ENCODE measurements around the gene FOXK1. TPM values are rescaled to one million over a fixed set of nuclear protein-coding genes. Genes with fewer than 3 reads are reported as not detected.
"Not testable (repeated sequence)": the region's sequence is repeated elsewhere in the genome, so short reads cannot be mapped to it uniquely, and the experiment has no call there.

Gene FOXK1
- total RNA-seq, 1 donor from 2014 or later: 21.7 TPM

DNA sequence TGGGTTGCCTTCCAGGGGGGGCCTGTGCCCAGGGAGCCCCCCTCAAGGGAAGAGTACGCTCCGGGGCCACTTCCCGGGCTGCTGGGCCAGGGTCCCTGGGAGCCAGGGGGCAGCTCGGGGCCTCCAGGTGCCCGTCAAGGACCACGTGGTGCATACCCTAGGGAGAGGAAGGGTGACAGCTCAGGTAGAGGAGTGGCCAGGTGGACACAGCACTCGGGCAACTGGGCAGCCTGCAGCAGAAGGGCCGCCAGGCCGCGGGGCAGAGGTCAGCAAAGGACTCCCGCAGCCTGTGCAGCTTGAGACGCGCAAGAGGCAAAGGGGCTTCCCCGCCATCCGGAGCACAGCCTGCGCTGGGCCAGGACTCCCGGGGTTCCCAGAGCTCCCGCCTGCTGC is 119.7 kb downstream of the FOXK1 start:
- no peak for ATAC-seq

DNA sequence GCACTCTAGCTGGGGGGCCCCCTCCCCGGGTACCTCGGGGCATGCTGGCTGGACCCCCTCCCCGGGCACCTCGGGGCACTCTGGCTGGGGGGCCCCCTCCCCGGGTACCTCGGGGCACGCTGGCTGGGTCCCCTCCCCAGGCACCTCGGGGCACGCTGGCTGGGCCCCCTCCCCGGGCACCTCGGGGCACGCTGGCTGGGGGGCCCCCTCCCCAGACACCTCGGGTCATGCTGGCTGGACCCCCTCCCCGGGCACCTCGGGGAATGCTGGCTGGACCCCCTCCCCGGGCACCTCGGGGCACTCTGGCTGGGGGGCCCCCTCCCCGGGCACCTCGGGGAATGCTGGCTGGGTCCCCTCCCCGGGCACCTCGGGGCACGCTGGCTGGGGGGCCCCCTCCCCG is 120.5 kb downstream of the FOXK1 start:
- not testable (repeated sequence) for ATAC-seq

DNA sequence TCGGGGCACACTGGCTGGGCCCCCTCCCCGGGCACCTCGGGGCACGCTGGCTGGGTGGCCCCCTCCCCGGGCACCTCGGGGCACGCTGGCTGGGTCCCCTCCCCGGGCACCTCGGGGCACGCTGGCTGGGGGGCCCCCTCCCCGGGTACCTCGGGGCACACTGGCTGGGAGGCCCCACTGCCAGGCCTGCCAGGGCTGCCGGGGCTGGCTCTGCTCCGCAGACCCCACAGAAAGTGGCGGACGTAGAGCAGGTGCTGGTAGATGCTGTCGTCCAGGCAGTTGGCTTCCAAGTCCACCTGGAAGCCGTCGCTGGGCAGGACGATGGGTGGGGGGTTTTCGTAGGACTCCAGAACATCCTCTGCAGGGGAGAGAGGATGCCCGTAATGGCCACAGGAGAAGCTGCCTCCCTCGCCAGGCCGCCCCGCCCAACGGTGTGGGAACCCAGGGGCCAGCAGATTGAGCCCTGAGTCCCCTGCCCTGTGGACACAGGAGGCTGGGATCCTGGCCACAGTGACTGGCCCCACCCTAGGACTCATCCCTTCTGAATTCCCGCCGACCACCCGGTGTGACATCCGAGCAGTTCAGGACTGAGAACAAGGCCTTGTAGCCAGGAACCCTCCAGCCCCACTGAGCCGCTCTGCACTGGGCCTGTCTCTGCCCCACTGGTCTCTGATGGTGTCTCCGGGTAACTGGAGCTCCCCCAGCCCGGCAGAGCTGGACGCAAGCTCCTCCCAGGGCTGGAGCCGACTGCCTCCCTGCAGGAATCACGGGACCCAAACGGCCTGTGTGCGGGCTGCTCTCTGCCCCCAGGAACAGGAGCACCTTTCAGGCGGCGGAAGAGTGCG is 121.5 kb downstream of the FOXK1 start:
- no peak for ATAC-seq

DNA sequence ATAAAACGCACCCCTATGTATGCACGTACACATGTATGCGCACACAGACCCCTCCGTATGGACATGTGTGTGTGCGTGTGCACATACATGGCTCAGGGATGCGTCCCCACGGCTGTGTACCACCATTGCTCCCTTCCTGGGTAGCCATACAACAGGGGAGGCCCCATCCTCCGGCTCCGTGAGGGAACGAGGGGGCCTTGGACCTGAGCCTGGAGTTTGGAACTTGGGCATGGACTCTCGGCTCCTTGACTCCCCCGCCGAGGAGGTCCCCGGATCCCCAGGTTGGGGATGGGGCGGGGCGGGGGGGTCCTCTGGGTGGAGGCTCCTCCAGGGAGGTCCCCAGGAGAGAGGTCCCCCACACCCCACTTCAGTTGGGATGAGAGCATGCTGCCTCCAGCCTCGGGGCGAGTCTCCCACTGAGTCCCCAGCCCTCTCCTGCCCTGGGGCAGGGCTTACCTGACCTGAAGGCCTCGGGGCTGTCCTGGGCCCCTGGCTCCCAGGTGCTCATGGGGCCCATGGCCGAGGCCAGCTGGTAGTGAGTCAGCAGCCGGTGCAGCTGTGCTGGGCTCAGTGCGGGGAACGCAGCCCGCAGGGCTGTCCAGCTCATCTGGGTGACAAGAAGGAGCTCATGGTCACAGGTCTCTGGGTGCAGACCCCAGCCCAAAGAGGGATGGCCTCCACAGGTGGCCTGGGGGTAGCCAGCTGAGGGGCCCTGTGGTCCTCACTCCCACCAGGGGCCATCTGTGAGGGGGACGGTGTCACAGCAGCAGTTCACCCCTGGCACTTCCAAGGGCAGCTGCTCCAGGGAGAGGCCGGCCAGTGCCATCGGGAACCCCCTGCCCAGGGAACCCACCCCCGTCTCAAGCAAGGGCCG is 123.3 kb downstream of the FOXK1 start:
- no peak for ATAC-seq

DNA sequence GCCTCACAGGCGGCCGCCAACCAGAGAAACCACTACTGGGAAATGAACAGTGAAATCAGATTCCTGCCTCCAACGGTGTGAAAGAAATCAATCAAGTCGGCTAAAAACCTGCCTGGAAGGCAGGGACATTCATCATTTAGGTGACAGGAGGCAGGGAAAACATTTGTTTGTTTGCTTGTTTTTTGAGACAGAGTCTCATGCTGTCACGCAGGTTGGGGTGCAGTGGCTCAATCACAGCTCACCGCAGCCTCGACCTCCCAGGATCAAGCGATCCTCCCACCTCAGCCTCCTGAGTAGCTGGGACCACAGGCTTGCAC is 123.8 kb downstream of the FOXK1 start:
- no peak for ATAC-seq

DNA sequence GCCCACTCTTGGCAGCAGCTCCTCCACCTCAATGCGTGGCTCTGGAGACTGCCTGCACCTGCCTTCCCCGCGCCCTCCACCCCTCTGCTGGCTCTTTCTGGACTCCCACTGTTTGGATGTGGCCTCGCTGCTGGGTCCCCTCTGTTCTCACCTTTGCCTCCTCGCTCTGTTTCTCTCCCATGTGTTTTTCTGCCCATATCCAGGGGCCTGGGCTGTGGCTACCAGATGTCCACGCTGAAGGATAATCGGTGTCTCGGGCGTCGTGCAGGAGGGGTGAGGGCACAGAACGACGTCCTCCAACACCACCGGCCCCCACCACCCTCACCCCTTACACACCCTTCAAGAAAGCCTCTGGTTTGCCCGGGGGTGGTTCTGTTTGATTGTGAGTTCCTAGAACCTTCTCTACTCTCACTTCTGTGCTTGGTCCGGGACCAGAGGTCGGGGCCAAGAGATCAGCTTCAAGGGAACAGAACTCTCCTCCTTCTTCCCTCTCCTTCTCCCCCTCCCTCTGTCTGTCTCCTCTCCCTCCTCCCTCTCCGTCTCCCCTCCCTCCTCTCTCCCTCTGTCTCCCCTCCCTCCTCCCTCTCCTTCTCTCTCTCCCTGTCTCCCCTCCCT is 125.0 kb downstream of the FOXK1 start:
- ATAC-seq: no peak

DNA sequence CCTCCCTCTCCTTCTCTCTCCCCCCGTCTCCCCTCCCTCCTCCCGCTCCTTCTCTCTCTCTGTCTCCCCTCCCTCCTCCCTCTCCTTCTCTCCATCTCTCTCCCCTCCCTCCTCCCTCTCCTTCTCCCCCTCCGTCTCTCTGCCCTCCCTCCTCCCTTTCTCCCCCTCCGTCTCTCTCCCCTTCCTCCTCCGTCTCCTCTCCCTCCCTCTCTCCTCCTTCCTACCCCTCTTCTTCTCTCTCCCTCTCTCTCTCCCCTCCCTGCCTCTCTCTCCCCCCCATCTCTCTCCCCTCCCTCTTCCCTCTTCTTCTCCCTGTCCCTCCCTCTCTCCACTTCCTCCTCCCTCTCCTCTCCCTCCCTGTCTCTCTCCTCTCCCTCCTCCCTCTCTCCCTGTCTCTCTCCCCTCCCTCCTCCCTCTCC is 125.5 kb downstream of the FOXK1 start:
- no peak for ATAC-seq

DNA sequence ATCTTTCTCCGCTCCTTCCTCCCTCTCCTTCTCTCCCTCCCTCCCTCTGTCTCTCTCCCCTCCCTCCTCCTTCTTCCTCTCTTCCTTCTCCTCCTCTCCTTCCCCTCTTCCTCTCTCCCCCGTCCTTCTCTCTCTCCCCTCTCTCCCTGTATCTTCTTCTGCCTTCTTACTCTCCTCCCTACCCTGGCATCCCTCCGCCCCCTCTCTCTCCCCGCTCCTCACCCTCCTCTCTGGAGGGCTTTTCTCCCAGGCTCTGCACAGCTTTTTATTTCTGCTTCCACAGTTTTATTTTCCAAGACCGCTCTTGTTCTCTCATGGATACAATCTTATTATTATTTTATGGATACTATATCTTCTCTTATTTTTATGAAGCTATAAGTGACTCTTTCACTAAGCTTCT is 125.9 kb downstream of the FOXK1 start:
- no peak for ATAC-seq

DNA sequence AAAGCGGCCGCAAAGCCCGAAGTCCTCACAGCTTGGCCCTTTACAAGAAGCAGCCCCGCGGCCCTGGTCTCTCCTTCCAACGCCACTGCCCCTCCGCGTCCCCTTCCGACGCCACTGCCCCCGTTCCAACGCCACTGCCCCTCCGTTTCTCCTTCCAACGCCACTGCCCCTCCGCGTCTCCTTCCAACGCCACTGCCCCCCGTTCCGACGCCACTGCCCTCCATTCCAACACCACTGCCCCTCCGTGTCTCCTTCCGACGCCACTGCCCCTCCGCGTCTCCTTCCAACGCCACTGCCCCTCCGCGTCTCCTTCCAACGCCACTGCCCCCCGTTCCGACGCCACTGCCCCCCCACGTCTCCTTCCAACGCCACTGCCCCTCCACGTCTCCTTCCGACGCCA is 126.5 kb downstream of the FOXK1 start:
- no peak for ATAC-seq

DNA sequence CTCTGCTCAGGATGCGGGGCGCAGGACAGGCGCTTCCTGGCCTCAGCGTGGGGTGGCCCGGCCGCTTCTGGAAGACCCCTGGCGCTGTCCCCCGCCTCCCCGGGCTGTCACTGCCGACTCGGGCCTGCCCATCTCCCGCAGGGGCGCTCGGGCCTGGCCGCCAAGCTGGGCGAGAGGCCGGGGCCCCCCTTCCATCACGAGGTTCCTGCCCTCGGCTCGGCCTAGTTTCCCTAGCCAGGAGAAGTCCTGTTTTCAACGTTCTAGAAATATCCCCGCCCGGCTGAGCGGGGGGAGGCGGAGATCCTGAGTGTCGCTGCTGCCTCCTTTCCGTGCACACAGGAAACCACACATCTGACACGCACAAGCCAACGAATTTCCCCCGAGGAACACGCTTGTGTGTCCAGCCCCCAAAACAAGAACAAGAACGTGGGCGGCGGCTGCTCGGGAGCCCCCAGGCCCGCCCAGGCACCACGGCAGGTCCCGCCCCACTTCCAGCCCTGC is 127.0 kb downstream of the FOXK1 start:
- no peak for ATAC-seq

DNA sequence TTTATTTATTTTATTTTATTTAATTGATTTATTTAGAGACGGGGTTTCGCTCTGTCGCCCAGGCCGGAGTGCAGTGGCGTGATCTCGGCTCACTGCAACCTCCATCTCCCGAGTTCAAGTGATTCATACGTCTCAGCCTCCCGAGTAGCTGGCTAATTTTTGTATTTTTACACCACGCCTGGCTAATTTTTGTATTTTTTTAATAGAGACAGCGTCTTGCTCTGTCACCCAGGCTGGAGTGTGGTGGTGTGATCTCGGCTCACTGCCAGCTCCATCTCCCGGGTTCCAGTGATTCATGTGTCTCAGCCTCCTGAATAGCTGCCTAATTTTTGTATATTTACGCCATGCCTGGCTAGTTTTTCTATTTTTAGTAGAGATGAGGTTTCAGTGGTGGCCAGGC is 127.6 kb downstream of the FOXK1 start:
- no peak for ATAC-seq

DNA sequence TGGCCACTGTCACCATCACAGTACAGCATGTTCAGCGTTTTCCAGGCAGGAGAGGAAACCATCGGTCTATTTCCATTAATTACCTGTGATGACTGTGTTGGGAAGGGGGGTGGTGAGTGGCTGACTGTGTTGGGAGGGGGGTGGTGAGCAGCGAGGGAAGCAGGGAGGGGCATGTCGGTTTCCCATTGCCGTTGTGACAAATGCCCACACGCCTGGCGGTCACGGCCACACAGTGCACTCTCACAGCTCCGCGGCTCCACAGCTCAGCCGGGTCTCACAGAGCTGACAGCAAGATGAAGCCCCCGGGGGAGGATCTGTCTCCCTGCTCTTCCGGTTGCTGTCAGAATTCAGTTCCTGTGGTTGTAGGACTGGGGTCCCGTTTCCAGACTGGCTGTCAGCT is 132.3 kb downstream of the FOXK1 start:
- no peak for ATAC-seq

DNA sequence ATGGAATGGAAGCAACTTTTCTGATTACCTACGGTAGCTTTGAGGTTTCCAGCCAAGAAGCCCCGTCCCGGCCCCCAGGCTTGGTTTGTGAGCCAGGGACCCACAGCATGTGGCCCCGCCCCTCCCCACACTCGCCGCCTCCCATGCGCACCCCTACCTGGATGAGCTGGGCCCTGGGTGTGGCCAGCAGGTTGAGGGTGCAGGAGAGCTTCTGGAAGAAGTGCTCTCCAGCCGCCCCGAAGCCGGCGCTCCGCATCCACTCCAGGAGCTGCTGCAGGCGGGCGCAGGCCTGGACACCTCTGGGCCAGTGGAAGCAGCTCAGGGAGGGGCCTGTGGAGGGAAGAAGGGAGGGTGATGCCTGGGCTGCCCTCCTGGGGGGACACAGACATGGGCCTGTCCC is 133.0 kb downstream of the FOXK1 start:
- no peak for ATAC-seq

DNA sequence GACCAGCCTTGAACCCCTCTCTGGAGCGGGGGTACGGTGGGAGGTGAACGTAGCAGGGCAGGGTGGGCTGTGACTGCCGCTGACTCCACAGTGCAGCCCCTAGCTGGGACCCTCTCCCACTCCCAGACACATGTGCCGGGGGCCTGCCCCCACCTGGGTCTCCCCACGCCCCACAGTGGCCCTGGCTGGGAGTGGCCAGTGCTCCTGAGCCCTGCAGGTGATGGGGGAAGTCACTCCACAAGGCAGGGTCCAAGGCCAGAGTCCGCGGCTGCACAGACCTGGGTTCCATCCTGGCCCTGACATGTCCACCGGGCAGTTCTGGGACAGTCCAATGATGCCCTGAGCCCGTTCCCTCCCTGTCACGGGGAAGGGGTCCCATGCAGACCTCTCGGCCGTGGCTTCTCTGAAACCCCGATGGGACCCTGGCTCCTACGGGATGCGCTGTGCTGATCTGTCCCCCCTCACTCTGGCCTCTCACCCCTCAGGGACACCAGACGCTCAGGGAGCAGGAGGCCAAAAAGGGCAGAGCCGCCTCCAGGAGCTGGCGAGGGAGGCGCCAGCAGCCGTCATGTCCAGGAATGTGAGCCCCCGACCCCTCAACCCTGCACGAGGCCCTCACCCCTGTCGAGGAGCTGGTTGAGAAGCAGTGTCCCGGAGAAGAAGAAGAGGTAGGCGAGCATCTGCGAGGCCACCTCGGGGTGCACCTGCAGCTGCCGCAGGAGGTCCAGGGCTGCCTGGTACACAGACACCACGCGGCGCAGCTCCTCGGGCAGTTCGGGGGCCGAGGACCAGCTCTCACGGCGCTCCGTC is 133.7 kb downstream of the FOXK1 start:
- ATAC-seq: no peak

DNA sequence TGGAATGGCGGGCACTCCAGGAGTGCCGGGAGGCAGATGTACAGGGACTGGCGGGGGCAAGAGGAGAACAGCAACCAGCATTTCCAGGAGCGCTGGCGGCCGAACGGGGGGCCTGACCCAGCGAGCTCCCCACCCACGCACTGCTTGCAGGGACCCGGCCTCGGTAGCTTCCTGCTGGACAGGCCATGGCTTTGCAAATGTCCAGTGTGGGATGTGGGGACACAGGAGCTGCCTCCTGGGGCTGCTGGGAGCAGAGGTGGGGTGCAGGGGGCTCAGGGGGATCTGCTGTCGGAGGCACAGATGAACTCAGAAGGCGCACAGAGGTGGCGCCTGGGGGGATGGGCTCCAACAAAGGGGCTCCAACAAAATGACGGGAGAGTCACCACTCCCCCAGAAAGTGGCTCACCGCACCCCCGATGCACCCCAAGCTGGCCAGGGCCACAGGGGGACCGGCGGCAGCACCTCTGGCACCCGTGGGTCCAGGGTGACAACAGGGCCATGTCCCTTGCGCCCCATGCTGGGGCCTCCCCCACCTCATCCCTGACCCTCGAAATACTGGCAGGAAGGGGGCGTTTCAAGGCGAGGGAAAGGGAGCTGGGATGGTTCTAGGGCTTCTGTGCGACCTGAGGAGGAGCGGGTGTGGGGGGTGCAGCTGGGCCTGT is 134.5 kb downstream of the FOXK1 start:
- no peak for ATAC-seq

DNA sequence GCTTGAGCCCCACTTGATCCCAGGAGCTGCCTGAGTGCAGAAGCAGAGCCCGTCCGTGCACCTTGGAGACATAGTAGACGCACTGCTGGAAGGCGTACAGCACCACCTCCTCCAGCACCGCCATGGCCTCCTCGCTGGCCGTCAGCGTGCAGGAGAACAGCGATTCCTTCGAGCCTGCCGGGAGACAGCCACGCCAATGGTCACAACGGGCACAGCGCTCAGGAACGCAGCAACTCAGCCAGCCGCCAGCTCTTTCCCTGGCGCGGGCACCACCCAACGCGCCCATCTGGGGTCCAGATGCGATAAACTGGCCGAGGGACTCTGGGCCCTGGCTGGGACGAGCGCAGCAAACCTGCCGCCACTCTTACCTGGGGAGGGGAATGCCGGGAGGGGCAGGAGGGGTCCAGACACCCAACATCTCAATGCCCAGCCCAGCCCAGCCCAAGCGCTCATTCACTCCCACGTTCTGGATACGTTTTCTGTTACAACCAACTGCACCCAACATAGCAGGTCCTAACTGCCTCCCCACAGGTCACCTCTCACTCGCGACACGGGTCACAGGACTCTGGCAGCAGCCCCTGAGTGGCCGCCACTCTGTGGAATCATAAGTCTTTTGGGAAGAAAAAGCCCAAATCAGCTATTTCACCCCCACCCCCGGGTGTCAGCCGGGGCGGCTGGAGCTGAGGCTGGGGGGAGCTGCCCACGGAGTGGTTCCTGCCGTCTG is 135.2 kb downstream of the FOXK1 start:
- ATAC-seq: no peak

DNA sequence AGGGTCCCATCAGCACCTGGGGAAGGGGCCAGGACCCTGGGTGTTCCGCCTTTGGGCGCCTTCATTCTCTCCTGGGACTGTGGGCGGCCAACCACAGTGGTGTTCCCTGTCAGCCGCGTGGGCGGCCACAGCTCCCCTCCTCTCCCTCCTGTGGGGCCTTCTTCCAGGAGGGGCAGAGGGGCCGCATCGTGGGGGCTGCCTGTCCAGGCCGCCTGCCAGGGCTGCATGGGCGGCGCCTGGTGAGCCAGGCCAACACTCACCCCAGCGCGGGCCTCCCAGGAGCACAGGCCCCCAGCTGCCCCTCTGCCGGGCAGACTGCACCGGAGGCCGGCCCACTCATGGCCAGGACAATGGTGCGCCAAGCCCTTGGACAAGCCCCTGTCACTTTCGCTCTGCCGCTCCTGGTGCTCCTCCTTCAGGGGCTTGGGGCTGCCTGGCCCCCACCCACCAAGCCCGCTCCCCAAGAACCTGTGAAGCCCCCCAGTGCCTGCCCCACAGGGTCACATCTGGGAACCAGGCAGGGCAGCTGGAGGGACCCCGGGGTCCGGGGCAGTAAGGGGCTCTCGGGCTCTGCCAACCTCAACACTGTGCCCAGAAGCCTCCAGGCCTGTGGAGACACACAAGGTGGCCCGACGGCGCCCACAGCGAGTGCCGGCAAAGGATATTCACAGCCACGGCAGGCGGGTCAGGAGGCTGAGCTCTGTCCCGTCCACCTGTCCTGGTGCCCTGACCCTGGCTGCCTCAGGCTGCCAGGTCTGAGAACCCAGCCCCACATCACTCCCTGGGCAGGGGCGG is 136.1 kb downstream of the FOXK1 start:
- no peak for ATAC-seq

DNA sequence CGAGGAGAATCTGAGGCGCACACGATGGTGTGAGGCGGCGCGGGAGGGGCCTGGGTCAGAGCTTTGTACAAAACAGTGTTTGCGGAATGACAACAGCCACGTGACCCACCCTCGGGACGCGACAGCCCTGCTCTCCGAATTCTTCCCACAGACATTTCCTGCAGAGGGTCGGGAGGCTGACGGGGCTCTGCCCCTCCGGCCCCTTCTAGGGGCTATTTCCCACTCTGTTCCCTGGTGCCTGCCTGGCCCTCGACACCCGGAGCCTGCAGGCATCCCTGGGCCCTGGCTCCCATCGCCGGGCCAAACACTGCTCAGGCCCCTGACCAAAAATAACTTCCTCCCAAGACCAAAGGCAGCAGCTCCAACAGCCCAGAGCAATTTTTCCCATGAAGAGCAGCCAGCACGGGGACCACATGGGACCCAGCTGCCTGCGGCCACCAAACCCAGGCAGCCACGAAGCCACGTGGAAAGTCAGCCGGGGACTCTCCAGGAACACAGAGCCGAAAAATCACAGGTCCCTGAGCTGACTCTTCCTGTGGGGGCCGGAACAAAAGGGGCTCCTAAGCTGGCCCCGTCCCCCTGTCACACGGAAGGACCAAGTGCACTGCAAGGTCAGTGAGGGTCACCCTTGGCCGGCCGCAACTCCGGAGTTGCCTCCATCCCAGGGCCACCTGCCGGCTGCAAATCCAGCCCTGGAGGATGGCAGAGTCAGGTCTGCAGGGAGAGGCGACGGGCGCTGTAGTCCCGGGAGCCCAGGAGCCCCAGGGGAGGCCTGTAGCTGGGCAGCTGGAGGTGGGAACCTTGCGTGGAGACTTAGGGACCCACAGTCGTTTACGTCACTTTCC is 137.7 kb downstream of the FOXK1 start:
- ATAC-seq: no peak

DNA sequence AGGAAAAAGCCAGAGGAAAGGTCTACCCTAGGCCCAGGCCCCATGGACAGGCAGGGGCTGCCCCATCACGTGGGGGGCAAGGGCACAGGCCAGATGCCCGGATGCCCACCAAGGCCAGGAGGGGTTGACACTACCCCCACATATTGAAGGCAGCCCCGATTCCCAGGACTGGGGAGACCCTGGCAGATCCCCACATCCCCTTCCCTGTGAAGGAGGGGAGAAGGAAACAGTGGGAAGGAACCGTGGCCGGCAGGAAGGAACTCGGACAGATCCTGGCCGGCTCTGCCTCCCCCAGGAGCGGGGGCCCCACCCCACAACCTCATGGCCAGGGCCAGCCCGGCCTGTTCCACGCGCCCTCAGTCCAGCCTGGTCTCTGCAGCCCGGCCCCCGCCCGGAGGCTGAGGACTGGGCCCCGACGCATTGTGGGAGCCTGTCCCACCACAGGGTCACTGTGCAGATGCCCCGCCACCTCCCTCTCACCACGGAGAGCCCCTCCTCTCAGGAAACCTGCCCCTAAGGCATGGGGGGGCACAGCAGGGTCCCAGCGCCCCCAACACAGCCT is 138.4 kb downstream of the FOXK1 start:
- ATAC-seq: no peak
